HCT116 (cell line): ENCODE data around the gene TFDP1. TPM values are rescaled to one million over a fixed set of nuclear protein-coding genes. Genes with fewer than 3 reads are reported as not detected.

Experiments used
- ATAC-seq: fragments of 200-7000 bp; cut with Tn5 transposase; 2 replicates; pipeline ENCODE4 v1.9.1; 2020; ENCODE audit warnings: mild to moderate bottlenecking, moderate library complexity
- BruUV-seq: library from RNA; stranded (reverse); fragments of 400-500 nt; replicated peaks from 2 replicates; lab custom pipeline; 2021; lab: Mats Ljungman, UMichigan
- CTCF ChIA-PET: fragments of 300-600 bp; sonication (Branson Sonifier 250); formaldehyde crosslinking; loops from one replicate; lab custom pipeline; 2021; ENCODE audit warnings: antibody characterized with exemption; lab: Charles Lee
- POLR2A ChIA-PET: fragments of 300-600, 350-600 bp; sonication (Branson Sonifier 250); formaldehyde crosslinking; loops from one replicate; lab custom pipeline; 2021; ENCODE audit warnings: antibody characterized with exemption; lab: Charles Lee
- RAD21 ChIA-PET, 2 experiments: fragments of 300-600 bp; sonication (Branson Sonifier 250); formaldehyde crosslinking; loops; one replicate each; lab custom pipeline; 2023; ENCODE audit warnings: low total read pairs in 2 of 2; ENCODE audit not compliant: uncharacterized antibody in 2 of 2, unreplicated experiment in 2 of 2, low non-redundant PET in 1 of 2; lab: Charles Lee
- DNase-seq: peaks from one replicate; pipeline ENCODE4 v3.0.0-alpha.2; 2010; ENCODE audit warnings: low read depth, low spot score
- H2AFZ ChIP-seq: fragments of 200-600 bp; shearing (Covaris generic), sonication (generic); 2 replicates; pipeline ENCODE4 v1.6.1; 2017; ENCODE audit warnings: low read depth, mixed run types, mixed read lengths, antibody characterized with exemption, low read length; ENCODE audit not compliant: poor library complexity, severe bottlenecking
- H3K27ac ChIP-seq: 2 replicates; pipeline ENCODE4 v1.5.1; 2012; ENCODE audit warnings: low read depth, low read length
- H3K27me3 ChIP-seq: fragments of 200-600 bp; sonication (generic); 2 replicates; pipeline ENCODE4 v1.6.1; 2016; ENCODE audit warnings: mixed run types, low read length, mixed read lengths; ENCODE audit not compliant: insufficient read depth
- H3K36me3 ChIP-seq, 2 experiments: fragments of 200-500 bp in 1 of 2; fragments of 200-600 bp in 1 of 2; sonication (Bioruptor generic) in 1 of 2; sonication (generic) in 1 of 2; 2 replicates each; pipeline versions ENCODE4 v1.5.1 to v1.6.1; 2014 to 2016; ENCODE audit warnings: low read length in 2 of 2, inconsistent platforms in 1 of 2, mixed read lengths in 1 of 2, mixed run types in 1 of 2; ENCODE audit not compliant: insufficient read depth in 2 of 2, control insufficient read depth in 1 of 2
- H3K4me1 ChIP-seq, 2 experiments: fragments of 200-600 bp in 1 of 2; sonication (generic) in 1 of 2; 2 replicates each; pipeline versions ENCODE4 v1.5.1 to v1.6.1; 2012 to 2017; ENCODE audit warnings: low read length in 2 of 2, inconsistent platforms in 1 of 2, mild to moderate bottlenecking in 1 of 2, mixed read lengths in 1 of 2, mixed run types in 1 of 2, moderate library complexity in 1 of 2; ENCODE audit not compliant: insufficient read depth in 2 of 2, control insufficient read depth in 1 of 2
- H3K4me2 ChIP-seq: fragments of 200-600 bp; sonication (generic); 2 replicates; pipeline ENCODE4 v1.6.1; 2017; ENCODE audit warnings: mixed run types, low read length, mixed read lengths
- H3K4me3 ChIP-seq, 2 experiments: fragments of 200-600 bp in 1 of 2; sonication (generic) in 1 of 2; replicated peaks in 1 of 2; 2 replicates each; pipeline ENCODE4 v1.5.1; 2011 to 2016; ENCODE audit warnings: low read length in 2 of 2, control low read depth in 1 of 2, low read depth in 1 of 2, mild to moderate bottlenecking in 1 of 2, mixed read lengths in 1 of 2, mixed run types in 1 of 2
- H3K79me2 ChIP-seq: fragments of 200-600 bp; sonication (generic); 2 replicates; pipeline ENCODE4 v1.6.1; 2017; ENCODE audit warnings: mild to moderate bottlenecking, mixed run types, low read length, moderate library complexity, mixed read lengths; ENCODE audit not compliant: insufficient read depth
- H3K9ac ChIP-seq: fragments of 200-600 bp; sonication (generic); 2 replicates; pipeline ENCODE4 v1.6.1; 2016; ENCODE audit warnings: low read length, mixed read lengths
- H3K9me2 ChIP-seq: fragments of 200-600 bp; sonication (generic), shearing (Covaris generic); 2 replicates; pipeline ENCODE4 v1.6.1; 2017; ENCODE audit warnings: mixed run types, mild to moderate bottlenecking, moderate library complexity; ENCODE audit not compliant: insufficient read depth
- H3K9me3 ChIP-seq, 2 experiments: fragments of 200-500 bp in 1 of 2; fragments of 200-600 bp in 1 of 2; sonication (Bioruptor generic) in 1 of 2; sonication (generic) in 1 of 2; 2 replicates each; pipeline ENCODE4 v1.6.1; 2014 to 2017; ENCODE audit warnings: low read length in 2 of 2, mixed read lengths in 2 of 2, inconsistent platforms in 1 of 2, low read depth in 1 of 2, mild to moderate bottlenecking in 1 of 2, mixed run types in 1 of 2, moderate library complexity in 1 of 2; ENCODE audit not compliant: control insufficient read depth in 1 of 2, insufficient read depth in 1 of 2
- H4K20me1 ChIP-seq: fragments of 200-600 bp; sonication (generic), shearing (Covaris generic); 2 replicates; pipeline ENCODE4 v1.6.1; 2017; ENCODE audit warnings: mixed run types, mild to moderate bottlenecking, moderate library complexity; ENCODE audit not compliant: insufficient read depth
- CBX3 ChIP-seq: IDR thresholded peaks from 2 replicates; pipeline ENCODE4 v1.6.1; 2012; ENCODE audit warnings: low read depth
- CEBPB ChIP-seq: IDR thresholded peaks from 2 replicates; pipeline ENCODE4 v1.6.1; 2012; ENCODE audit warnings: low read depth
- EGR1 ChIP-seq: IDR thresholded peaks from 2 replicates; pipeline ENCODE4 v1.6.1; 2012; ENCODE audit warnings: low read depth
- EZH2 ChIP-seq: fragments of 200-600 bp; sonication (generic); IDR thresholded peaks from 2 replicates; pipeline ENCODE4 v1.6.1; 2017; ENCODE audit warnings: antibody characterized with exemption, mixed run types
- EZH2phosphoT487 ChIP-seq: fragments of 200-600 bp; IDR thresholded peaks from 2 replicates; pipeline ENCODE4 v1.6.1; 2018; ENCODE audit warnings: antibody characterized with exemption, borderline replicate concordance
- FOSL1 ChIP-seq: IDR thresholded peaks from 2 replicates; pipeline ENCODE4 v1.6.1; 2012; ENCODE audit warnings: low read depth
- JUND ChIP-seq: IDR thresholded peaks from 2 replicates; pipeline ENCODE4 v1.6.1; 2012
- MAX ChIP-seq: IDR thresholded peaks from 2 replicates; pipeline ENCODE4 v1.6.1; 2012
- POLR2A ChIP-seq: IDR thresholded peaks from 2 replicates; pipeline ENCODE4 v1.7.0; 2011; ENCODE audit warnings: borderline replicate concordance; ENCODE audit not compliant: insufficient read depth, insufficient read length; ENCODE audit errors: extremely low read depth
- POLR2AphosphoS5 ChIP-seq: IDR thresholded peaks from 2 replicates; pipeline ENCODE4 v1.6.1; 2011; ENCODE audit warnings: mild to moderate bottlenecking, low read depth, low read length, moderate library complexity
- SIN3A ChIP-seq: IDR thresholded peaks from 2 replicates; pipeline ENCODE4 v1.6.1; 2012; ENCODE audit warnings: low read depth
- SRF ChIP-seq: IDR thresholded peaks from 2 replicates; pipeline ENCODE4 v1.6.1; 2012; ENCODE audit warnings: low read depth
- ZBTB33 ChIP-seq: IDR thresholded peaks from 2 replicates; pipeline ENCODE4 v1.6.1; 2011; ENCODE audit warnings: mild to moderate bottlenecking, low read length, moderate library complexity; ENCODE audit not compliant: insufficient replicate concordance; ENCODE audit errors: extremely low read depth
- ZFX ChIP-seq: fragments of 450-650 bp; IDR thresholded peaks from 2 replicates; pipeline ENCODE4 v1.6.1; 2017
- intact Hi-C: fragments of 100-400 bp; cut with micrococcal nuclease; formaldehyde crosslinking; loops from 2 replicates; pipeline ENCODE4 v1.10.0; 2022
- total RNA-seq: library from RNA; stranded (reverse); gene quantifications from one replicate; pipeline ENCODE4 v1.2.1, GENCODE V29; 2021; ENCODE audit not compliant: unreplicated experiment

Gene TFDP1
- total RNA-seq, 1 experiment from 2014 or later, result 169 TPM

GRCh38 chr13:113554333-113554700 is 30.2 kb upstream of the TFDP1 start:
- DNase-seq (no peak), ATAC-seq (no peak)
- no peaks in the 10 kb centered on the region for H4K20me1 ChIP-seq
- no peaks in the 10 kb centered on the region for H3K79me2 ChIP-seq
- no peak overlapping the region for H3K4me3 ChIP-seq
- H3K4me2 ChIP-seq, result no peak overlapping the region
- no peaks in the 10 kb centered on the region for H3K9me2 ChIP-seq
- H3K27me3 ChIP-seq, result no peaks in the 10 kb centered on the region
- no peaks in the 10 kb centered on the region for H3K4me1 ChIP-seq
- no peak overlapping the region for H3K9ac ChIP-seq
- no TSS peak for BruUV-seq
- no peaks in the 10 kb centered on the region for H3K9me3 ChIP-seq
- CTCF ChIA-PET, result no interaction called here
- no peaks in the 10 kb centered on the region; a peak in 1 of 4 replicates for H3K36me3 ChIP-seq
- RAD21 ChIA-PET, result no interaction called here
- POLR2A ChIA-PET, result no interaction called here
- TF ChIP-seq EZH2 (no peak), POLR2AphosphoS5 (no peak), MAX (no peak), CBX3 (no peak), EZH2phosphoT487 (no peak), CEBPB (no peak), SIN3A (no peak)
- TF ChIP-seq, all 23 proteins: peak for 0
- intact Hi-C loops, result no loop called here
- Histone ChIP-seq H3K27ac (no peak overlapping the region), H2AFZ (no peak overlapping the region)

GRCh38 chr13:113555141-113555540 is 29.4 kb upstream of the TFDP1 start:
- Histone ChIP-seq H3K27me3 (no peaks in the 10 kb centered on the region), H3K79me2 (no peaks in the 10 kb centered on the region), H3K27ac (no peak overlapping the region), H4K20me1 (no peaks in the 10 kb centered on the region), H3K9ac (no peak overlapping the region), H3K9me2 (no peaks in the 10 kb centered on the region), H3K4me3 (no peak overlapping the region), H3K36me3 (no peaks in the 10 kb centered on the region; a peak in 1 of 4 replicates), H2AFZ (no peak overlapping the region), H3K4me2 (no peak overlapping the region), H3K9me3 (no peaks in the 10 kb centered on the region), H3K4me1 (no peaks in the 10 kb centered on the region)
- RAD21 ChIA-PET, result no interaction called here
- POLR2A ChIA-PET, result no interaction called here
- CTCF ChIA-PET, result no interaction called here
- intact Hi-C loops, result no loop called here
- no peak for TF ChIP-seq EGR1
- no peak for TF ChIP-seq POLR2A
- TF ChIP-seq FOSL1, result no peak
- no peak for TF ChIP-seq CBX3
- no peak for TF ChIP-seq JUND
- no peak for TF ChIP-seq SRF
- no peak for TF ChIP-seq ZBTB33
- TF ChIP-seq ZFX, result no peak
- no peak for TF ChIP-seq POLR2AphosphoS5
- TF ChIP-seq EZH2, result no peak
- no peak for TF ChIP-seq CEBPB
- TF ChIP-seq EZH2phosphoT487, result no peak
- ATAC-seq (no peak), DNase-seq (no peak)
- no TSS peak for BruUV-seq
